HL-60 (cell line): Measurements from ENCODE around the gene RBMS3.

ENCODE experiments used
- DNase-seq, 2 experiments: peaks; one replicate each; pipeline ENCODE4 v3.0.0-alpha.2; 2010 to 2020; ENCODE audit warnings: low read depth in 1 of 2, low spot score in 1 of 2
- H3K27ac ChIP-seq: fragments of 250-450 bp; sonication (Bioruptor Pico); replicated peaks from 2 replicates; pipeline ENCODE4 v1.5.1; 2020; ENCODE audit warnings: mild to moderate bottlenecking, moderate library complexity
- H3K27me3 ChIP-seq: fragments of 250-450 bp; sonication (Bioruptor Pico); 2 replicates; pipeline ENCODE4 v1.5.1; 2021; ENCODE audit warnings: mild to moderate bottlenecking, moderate library complexity; ENCODE audit not compliant: insufficient read depth, poor library complexity, severe bottlenecking
- H3K4me3 ChIP-seq: replicated peaks from 2 replicates; pipeline ENCODE4 v1.5.1; 2011; ENCODE audit warnings: mild to moderate bottlenecking, control low read depth, low read length; ENCODE audit not compliant: insufficient read depth
- GABPA ChIP-seq: IDR thresholded peaks from 2 replicates; pipeline ENCODE4 v1.6.1; 2012; ENCODE audit warnings: low read depth
- POLR2AphosphoS5 ChIP-seq: IDR thresholded peaks from 2 replicates; pipeline ENCODE4 v1.6.1; 2012; ENCODE audit warnings: low read depth
- REST ChIP-seq: IDR thresholded peaks from 2 replicates; pipeline ENCODE4 v1.6.1; 2012; ENCODE audit warnings: low read depth; ENCODE audit not compliant: insufficient replicate concordance
- SPI1 ChIP-seq: IDR thresholded peaks from 2 replicates; pipeline ENCODE4 v1.6.1; 2012; ENCODE audit warnings: low read depth, mild to moderate bottlenecking, borderline replicate concordance
- TF ChIP-seq, protein P1 (sequence below): IDR thresholded peaks from one replicate; pipeline ENCODE4 v1.5.1; 2011; ENCODE audit warnings: low read length, control low read depth, inconsistent platforms; ENCODE audit not compliant: insufficient read depth

The RBMS3 gene

DNA sequence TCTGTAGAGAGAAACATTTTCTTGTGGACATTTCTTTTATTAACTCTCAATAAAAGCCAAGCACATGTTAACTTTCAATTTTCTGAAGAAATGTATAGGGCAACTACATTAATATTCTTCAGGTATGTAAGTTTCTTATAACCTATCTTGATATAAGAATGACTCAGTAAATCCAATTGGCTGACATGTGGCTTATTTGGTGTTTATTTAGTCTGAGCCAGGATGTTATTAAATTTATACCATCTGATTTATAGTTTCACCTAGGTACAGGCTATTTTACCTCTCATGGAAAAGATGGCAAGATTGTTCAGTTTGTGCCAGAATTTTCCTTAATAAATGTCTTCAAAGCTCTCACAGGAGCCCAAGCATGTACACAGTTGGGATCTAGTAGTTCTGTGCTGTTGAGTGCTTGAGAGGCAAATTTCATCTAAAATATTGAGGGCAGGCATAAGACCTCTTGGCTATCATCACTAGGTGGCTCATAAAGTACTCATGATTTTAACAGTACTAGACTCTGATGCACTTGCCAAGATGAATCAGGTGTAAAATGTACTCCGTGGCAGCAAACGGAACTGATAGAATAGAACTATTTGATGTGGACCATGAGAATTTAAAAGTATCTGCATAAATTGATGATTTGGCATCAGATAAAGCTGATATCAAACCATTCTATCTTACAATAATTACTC is 631.9 kb downstream of the RBMS3 start:
- Histone ChIP-seq H3K4me3 (no peak overlapping the region), H3K27me3 (no peaks in the 10 kb centered on the region), H3K27ac (no peak overlapping the region)
- TF ChIP-seq GABPA (no peak), SPI1 (no peak), REST (no peak), POLR2AphosphoS5 (no peak)
- TF ChIP-seq, protein P1, sequence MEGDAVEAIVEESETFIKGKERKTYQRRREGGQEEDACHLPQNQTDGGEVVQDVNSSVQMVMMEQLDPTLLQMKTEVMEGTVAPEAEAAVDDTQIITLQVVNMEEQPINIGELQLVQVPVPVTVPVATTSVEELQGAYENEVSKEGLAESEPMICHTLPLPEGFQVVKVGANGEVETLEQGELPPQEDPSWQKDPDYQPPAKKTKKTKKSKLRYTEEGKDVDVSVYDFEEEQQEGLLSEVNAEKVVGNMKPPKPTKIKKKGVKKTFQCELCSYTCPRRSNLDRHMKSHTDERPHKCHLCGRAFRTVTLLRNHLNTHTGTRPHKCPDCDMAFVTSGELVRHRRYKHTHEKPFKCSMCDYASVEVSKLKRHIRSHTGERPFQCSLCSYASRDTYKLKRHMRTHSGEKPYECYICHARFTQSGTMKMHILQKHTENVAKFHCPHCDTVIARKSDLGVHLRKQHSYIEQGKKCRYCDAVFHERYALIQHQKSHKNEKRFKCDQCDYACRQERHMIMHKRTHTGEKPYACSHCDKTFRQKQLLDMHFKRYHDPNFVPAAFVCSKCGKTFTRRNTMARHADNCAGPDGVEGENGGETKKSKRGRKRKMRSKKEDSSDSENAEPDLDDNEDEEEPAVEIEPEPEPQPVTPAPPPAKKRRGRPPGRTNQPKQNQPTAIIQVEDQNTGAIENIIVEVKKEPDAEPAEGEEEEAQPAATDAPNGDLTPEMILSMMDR: no peak
- DNase-seq: no peak

GRCh38 chr3:29914861-29915524 is 634.1 kb downstream of the RBMS3 start:
- no peak for TF ChIP-seq POLR2AphosphoS5
- TF ChIP-seq, protein P1: no peak
- no peak overlapping the region for H3K27ac ChIP-seq
- DNase-seq: no peak
- no peaks in the 10 kb centered on the region for H3K27me3 ChIP-seq
- no peak overlapping the region for H3K4me3 ChIP-seq

- Histone ChIP-seq H3K27me3 (no peaks in the 10 kb centered on the region), H3K27ac (no peak overlapping the region), H3K4me3 (no peak overlapping the region)
- no peak for DNase-seq
- TF ChIP-seq REST (no peak), SPI1 (no peak), POLR2AphosphoS5 (no peak), GABPA (no peak)
- TF ChIP-seq, protein P1: no peak
Measured at GRCh38 chr3:29919571-29919970, 638.7 kb downstream of the RBMS3 start.
